Activated T-helper 2 cell treated with anti-CD3 and anti-CD28 coated beads, Interferon-gamma antibody, Interleukin-2, Interleukin-4, amounts not matched to agents 10 μg/mL and 5 μg/mL and 100 μg/mL, durations not matched to agents 14 hours and 24 hours and 36 hours (primary cell): Measurements from ENCODE around the gene CACNA1E. TPM values are rescaled to one million over a fixed set of nuclear protein-coding genes. Genes with fewer than 3 reads are reported as not detected.

Experiments used
- DNase-seq: peaks from one replicate; pipeline ENCODE4 v3.0.0; 2021; ENCODE audit warnings: low spot score
- H3K27ac Mint-ChIP-seq: one replicate; pipeline ENCODE4 v1.8.0; 2021; ENCODE audit warnings: mixed read lengths
- H3K27me3 Mint-ChIP-seq: one replicate; pipeline ENCODE4 v1.8.0; 2021; ENCODE audit warnings: low read depth, mixed read lengths
- H3K36me3 Mint-ChIP-seq: one replicate; pipeline ENCODE4 v1.8.0; 2021; ENCODE audit warnings: low read depth, mixed read lengths
- H3K4me1 Mint-ChIP-seq: one replicate; pipeline ENCODE4 v1.8.0; 2021; ENCODE audit warnings: low read depth, mixed read lengths
- H3K4me3 Mint-ChIP-seq: one replicate; pipeline ENCODE4 v1.8.0; 2021; ENCODE audit warnings: low read depth, mild to moderate bottlenecking, moderate library complexity, mixed read lengths
- H3K9me3 Mint-ChIP-seq: one replicate; pipeline ENCODE4 v1.8.0; 2021; ENCODE audit warnings: mixed read lengths
- intact Hi-C: fragments of 100-400 bp; cut with micrococcal nuclease; formaldehyde crosslinking; loops from one replicate; pipeline ENCODE4 v1.15.1; 2023
- total RNA-seq: library from RNA; stranded (reverse); gene quantifications from 2 replicates; pipeline ENCODE4 v1.2.3, GENCODE V29; 2022

Gene CACNA1E
- total RNA-seq, 1 donor from 2014 or later = not detected

- Mint-ChIP-seq H3K36me3 (no peaks in the 10 kb centered on the region), H3K4me1 (no peaks in the 10 kb centered on the region), H3K4me3 (no peak overlapping the region), H3K9me3 (no peaks in the 10 kb centered on the region), H3K27ac (no peak overlapping the region), H3K27me3 (peaks cover 26% of the 10 kb centered on the region)
- DNase-seq = no peak
- intact Hi-C loops = no loop called here
These were observed 178.3 kb downstream of the CACNA1E start for GRCh38 chr1:181661569-181661968.

DNA sequence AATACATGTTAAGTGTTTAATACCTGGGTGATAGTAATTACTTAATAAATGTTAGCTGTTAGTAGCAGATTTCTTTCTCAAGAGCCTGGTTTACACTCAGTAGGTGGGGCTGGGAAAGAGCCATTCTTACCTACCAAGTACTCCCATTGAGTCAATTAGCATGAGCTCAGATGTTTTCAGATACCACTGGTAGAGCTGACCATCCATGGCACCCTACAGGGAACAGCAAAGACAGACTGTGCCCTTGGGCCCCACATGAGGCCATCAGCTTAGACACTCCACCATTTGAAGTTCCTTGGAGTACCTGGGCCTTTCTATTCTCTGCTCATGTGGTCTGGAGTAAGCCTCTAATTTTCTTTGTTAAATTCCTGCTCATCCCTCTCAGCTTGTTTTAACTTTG lies 179.3 kb downstream of the CACNA1E start:
- Mint-ChIP-seq H3K27me3 (peaks cover 29% of the 10 kb centered on the region), H3K9me3 (no peaks in the 10 kb centered on the region), H3K4me3 (no peak overlapping the region), H3K27ac (no peak overlapping the region), H3K36me3 (no peaks in the 10 kb centered on the region), H3K4me1 (no peaks in the 10 kb centered on the region)
- no peak for DNase-seq
- intact Hi-C loops = no loop called here

GRCh38 chr1:181664543-181664942 lies 181.2 kb downstream of the CACNA1E start:
- DNase-seq = no peak
- intact Hi-C loops = no loop called here
- no peaks in the 10 kb centered on the region for H3K9me3 Mint-ChIP-seq
- no peak overlapping the region for H3K4me3 Mint-ChIP-seq
- no peaks in the 10 kb centered on the region for H3K4me1 Mint-ChIP-seq
- no peaks in the 10 kb centered on the region for H3K36me3 Mint-ChIP-seq
- peaks cover 25% of the 10 kb centered on the region for H3K27me3 Mint-ChIP-seq
- H3K27ac Mint-ChIP-seq = no peak overlapping the region

GRCh38 chr1:181669246-181669645 lies 185.9 kb downstream of the CACNA1E start:
- Mint-ChIP-seq H3K4me1 (no peaks in the 10 kb centered on the region), H3K4me3 (no peak overlapping the region), H3K27ac (no peak overlapping the region), H3K9me3 (no peaks in the 10 kb centered on the region), H3K36me3 (no peaks in the 10 kb centered on the region), H3K27me3 (peaks cover 15% of the 10 kb centered on the region)
- DNase-seq = no peak
- intact Hi-C loops = no loop called here

- H3K9me3 Mint-ChIP-seq = no peaks in the 10 kb centered on the region
- no peak for DNase-seq
- no peak overlapping the region for H3K27ac Mint-ChIP-seq
- H3K4me1 Mint-ChIP-seq = no peaks in the 10 kb centered on the region
- peaks cover 15% of the 10 kb centered on the region for H3K27me3 Mint-ChIP-seq
- intact Hi-C loops = loop anchor here (10.0 kb wide), 1 partner anchor 200 kb away; no protein-coding TSS in a partner anchor
- no peaks in the 10 kb centered on the region for H3K36me3 Mint-ChIP-seq
- H3K4me3 Mint-ChIP-seq = no peak overlapping the region
These were observed 191.3 kb downstream of the CACNA1E start for GRCh38 chr1:181674617-181675016.

DNA sequence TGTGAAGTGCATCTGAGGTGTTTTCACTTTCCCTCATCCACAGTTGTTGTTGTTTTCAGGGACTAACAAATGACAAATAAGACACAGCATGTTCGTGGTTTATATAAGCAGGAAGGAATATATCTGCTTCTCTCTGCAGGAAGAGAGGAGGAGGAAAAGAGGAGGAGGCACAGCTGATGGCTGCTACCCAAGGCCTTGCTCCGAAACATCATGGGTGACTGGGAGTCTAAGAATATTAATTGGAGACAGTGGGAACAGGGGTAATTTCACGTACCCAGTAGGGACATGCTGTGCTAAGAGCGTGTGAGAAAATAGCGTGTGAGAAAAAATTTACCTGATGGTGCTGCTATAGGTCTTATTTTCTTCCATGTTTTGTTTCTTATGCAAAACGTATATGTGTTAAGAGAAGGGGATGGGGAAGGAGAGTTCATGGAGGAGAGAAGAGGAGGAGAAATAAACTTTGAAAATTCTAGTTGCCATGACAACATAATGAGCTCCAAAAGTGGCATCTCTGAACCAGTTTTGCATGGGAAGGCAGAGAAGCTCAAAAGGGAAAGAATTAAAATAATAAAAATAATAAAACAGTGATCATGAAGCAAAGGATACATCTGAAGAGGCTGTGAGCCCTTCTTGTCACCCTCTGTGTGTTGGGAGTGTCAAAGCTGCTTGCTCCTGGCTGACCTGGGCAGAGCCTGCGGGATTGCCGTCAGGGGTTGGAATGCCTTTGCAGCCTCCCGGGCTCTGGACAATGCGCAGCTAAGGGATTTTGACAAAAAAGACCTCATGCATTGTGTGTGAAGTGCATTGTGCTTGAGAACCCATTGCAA lies 192.0 kb downstream of the CACNA1E start:
- H3K27me3 Mint-ChIP-seq = peaks cover 15% of the 10 kb centered on the region
- no peak overlapping the region for H3K27ac Mint-ChIP-seq
- no peaks in the 10 kb centered on the region for H3K36me3 Mint-ChIP-seq
- H3K4me3 Mint-ChIP-seq = no peak overlapping the region
- intact Hi-C loops = loop anchor here (10.0 kb wide), 1 partner anchor 201 kb away; no protein-coding TSS in a partner anchor
- no peaks in the 10 kb centered on the region for H3K4me1 Mint-ChIP-seq
- no peaks in the 10 kb centered on the region for H3K9me3 Mint-ChIP-seq
- no peak for DNase-seq

DNA sequence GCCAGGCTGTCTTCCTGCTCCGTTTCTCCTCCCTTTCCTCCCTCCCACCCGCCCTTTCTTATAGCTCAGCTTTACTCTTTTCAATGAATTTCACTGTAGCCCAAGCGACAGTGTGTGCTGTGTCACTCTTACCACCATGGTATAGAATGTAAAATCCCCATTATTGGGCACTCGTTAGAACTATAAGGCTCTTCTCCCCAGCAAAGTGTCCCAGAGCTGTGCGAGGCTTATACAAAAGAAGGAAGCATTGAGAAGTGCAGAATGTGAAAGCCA lies 192.5 kb downstream of the CACNA1E start:
- Mint-ChIP-seq H3K27ac (no peak overlapping the region), H3K4me3 (no peak overlapping the region), H3K9me3 (no peaks in the 10 kb centered on the region), H3K36me3 (no peaks in the 10 kb centered on the region), H3K4me1 (no peaks in the 10 kb centered on the region), H3K27me3 (peaks cover 15% of the 10 kb centered on the region)
- no peak for DNase-seq
- intact Hi-C loops = loop anchor here (10.0 kb wide), 1 partner anchor 201 kb away; no protein-coding TSS in a partner anchor

- intact Hi-C loops = loop anchor here (10.0 kb wide), 1 partner anchor 201 kb away; no protein-coding TSS in a partner anchor
- no peak for DNase-seq
- no peaks in the 10 kb centered on the region for H3K9me3 Mint-ChIP-seq
- peaks cover 15% of the 10 kb centered on the region for H3K27me3 Mint-ChIP-seq
- no peak overlapping the region for H3K4me3 Mint-ChIP-seq
- no peaks in the 10 kb centered on the region for H3K36me3 Mint-ChIP-seq
- H3K27ac Mint-ChIP-seq = no peak overlapping the region
- H3K4me1 Mint-ChIP-seq = no peaks in the 10 kb centered on the region
These were observed 193.0 kb downstream of the CACNA1E start for GRCh38 chr1:181676269-181676668.

- H3K9me3 Mint-ChIP-seq = no peaks in the 10 kb centered on the region
- no peak for DNase-seq
- no peak overlapping the region for H3K4me3 Mint-ChIP-seq
- H3K27me3 Mint-ChIP-seq = peaks cover 11% of the 10 kb centered on the region
- H3K4me1 Mint-ChIP-seq = no peaks in the 10 kb centered on the region
- H3K27ac Mint-ChIP-seq = no peak overlapping the region
- intact Hi-C loops = no loop called here
- H3K36me3 Mint-ChIP-seq = no peaks in the 10 kb centered on the region
These were observed 197.0 kb downstream of the CACNA1E start for GRCh38 chr1:181680332-181680731.

DNA sequence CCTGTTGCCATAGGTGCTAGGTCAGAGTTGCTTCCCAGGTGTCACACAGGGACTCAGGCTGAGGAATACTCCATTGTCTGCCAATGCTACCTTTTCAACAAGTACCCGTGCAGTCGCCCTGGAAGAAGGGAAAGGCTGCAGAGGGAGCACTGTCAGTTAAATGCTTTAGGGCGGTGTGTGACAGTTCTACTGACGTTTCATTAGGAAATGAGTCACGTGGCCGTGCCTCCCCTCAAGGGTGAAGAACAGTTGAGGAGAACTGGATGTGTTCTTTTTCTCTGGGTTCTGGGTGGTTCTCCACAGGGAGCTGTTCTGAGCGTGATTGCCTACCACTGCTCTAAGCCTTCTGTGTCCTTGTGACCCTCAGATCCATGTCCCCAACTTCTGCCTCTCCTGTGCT lies 197.6 kb downstream of the CACNA1E start:
- no peaks in the 10 kb centered on the region for H3K4me1 Mint-ChIP-seq
- no peak overlapping the region for H3K27ac Mint-ChIP-seq
- H3K27me3 Mint-ChIP-seq = peaks cover 10% of the 10 kb centered on the region
- DNase-seq = no peak
- H3K4me3 Mint-ChIP-seq = no peak overlapping the region
- intact Hi-C loops = no loop called here
- H3K36me3 Mint-ChIP-seq = no peaks in the 10 kb centered on the region
- H3K9me3 Mint-ChIP-seq = no peaks in the 10 kb centered on the region

- Mint-ChIP-seq H3K27ac (no peak overlapping the region), H3K36me3 (no peaks in the 10 kb centered on the region), H3K9me3 (no peaks in the 10 kb centered on the region), H3K4me3 (no peak overlapping the region), H3K4me1 (no peaks in the 10 kb centered on the region), H3K27me3 (peaks cover 9% of the 10 kb centered on the region)
- intact Hi-C loops = no loop called here
- DNase-seq = no peak
These were observed 201.9 kb downstream of the CACNA1E start for GRCh38 chr1:181685211-181685610.

DNA sequence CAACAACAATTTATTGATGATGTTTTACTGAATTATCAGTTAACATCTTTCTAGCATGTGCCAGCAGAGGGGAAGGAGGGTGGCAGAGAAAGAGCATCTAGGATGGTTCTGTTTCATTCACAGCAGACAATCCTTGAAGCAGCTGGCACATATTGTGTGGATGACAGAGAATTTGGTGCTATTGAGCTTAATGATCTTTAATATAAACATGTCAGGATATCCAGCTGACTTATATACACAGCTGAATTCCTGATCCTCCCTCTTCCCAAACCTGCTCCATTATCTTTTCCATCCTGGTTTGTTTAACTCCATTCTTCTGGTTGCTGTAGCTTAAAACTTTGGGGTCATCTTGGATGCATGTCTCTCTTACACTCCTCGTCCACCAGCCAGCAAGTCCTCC lies 218.6 kb downstream of the CACNA1E start:
- Mint-ChIP-seq H3K27me3 (peaks cover 16% of the 10 kb centered on the region), H3K27ac (no peak overlapping the region), H3K36me3 (no peaks in the 10 kb centered on the region), H3K4me3 (no peak overlapping the region), H3K4me1 (peaks cover 4% of the 10 kb centered on the region), H3K9me3 (no peaks in the 10 kb centered on the region)
- no peak for DNase-seq
- intact Hi-C loops = no loop called here

DNA sequence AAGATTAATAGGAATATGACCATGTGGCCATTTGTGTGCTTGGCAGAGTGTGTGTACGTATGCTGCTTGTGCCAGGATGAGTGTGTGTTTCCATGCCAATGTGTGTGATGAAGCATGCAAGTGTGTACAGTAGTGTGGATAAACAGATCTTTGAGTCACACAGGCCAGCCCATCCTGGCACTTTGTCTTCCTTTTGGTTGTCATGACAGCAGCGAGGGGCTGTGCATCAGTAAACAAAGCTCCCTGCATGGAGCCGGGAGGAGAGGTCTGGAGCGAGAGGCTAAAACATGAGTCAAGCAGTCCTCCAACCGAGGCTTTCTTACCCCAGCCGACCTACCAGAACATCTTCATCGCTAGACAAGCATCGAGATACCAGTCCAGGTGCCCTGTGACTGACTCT lies 221.2 kb downstream of the CACNA1E start:
- H3K9me3 Mint-ChIP-seq = no peaks in the 10 kb centered on the region
- intact Hi-C loops = no loop called here
- H3K4me1 Mint-ChIP-seq = no peaks in the 10 kb centered on the region
- no peaks in the 10 kb centered on the region for H3K36me3 Mint-ChIP-seq
- no peak for DNase-seq
- H3K27ac Mint-ChIP-seq = no peak overlapping the region
- H3K4me3 Mint-ChIP-seq = no peak overlapping the region
- peaks cover 14% of the 10 kb centered on the region for H3K27me3 Mint-ChIP-seq
